Common myeloid progenitor, CD34-positive (primary cell): ENCODE results near the gene MRGPRD.

Experiments used
- CTCF ChIA-PET: fragments of 350-600 bp; sonication (Branson Sonifier 250); formaldehyde crosslinking; loops from one replicate; lab custom pipeline; 2021; ENCODE audit warnings: antibody characterized with exemption; lab: Charles Lee
- POLR2A ChIA-PET: fragments of 350-600 bp; sonication (Branson Sonifier 250); formaldehyde crosslinking; loops from one replicate; lab custom pipeline; 2021; ENCODE audit warnings: antibody characterized with exemption; lab: Charles Lee
- DNase-seq, 3 donors: peaks; one replicate each; pipeline versions ENCODE4 v3.0.0 to v3.0.0-alpha.2; 2013
- H3K27ac ChIP-seq, 2 experiments: 1 replicate in 1 of 2; 2 replicates in 1 of 2; pipeline ENCODE4 v1.7.0; 2013; ENCODE audit warnings: inconsistent platforms in 2 of 2, low read length in 2 of 2, mild to moderate bottlenecking in 2 of 2, low read depth in 1 of 2, moderate library complexity in 1 of 2; ENCODE audit not compliant: severe bottlenecking in 2 of 2, insufficient read depth in 1 of 2, poor library complexity in 1 of 2
- H3K27me3 ChIP-seq, 5 experiments: replicated peaks in 2 of 5; 1 replicate in 3 of 5; 2 replicates in 2 of 5; pipeline versions ENCODE4 v1.6.1 to v1.7.0; 2013; ENCODE audit warnings: low read length in 4 of 5, mild to moderate bottlenecking in 2 of 5, moderate library complexity in 2 of 5, inconsistent platforms in 1 of 5; ENCODE audit not compliant: insufficient read depth in 5 of 5, control insufficient read depth in 4 of 5
- H3K36me3 ChIP-seq, 4 experiments: 1 replicate in 2 of 4; 2 replicates in 2 of 4; pipeline versions ENCODE4 v1.6.1 to v1.7.0; 2013; ENCODE audit warnings: low read length in 3 of 4, control low read depth in 1 of 4, mild to moderate bottlenecking in 1 of 4; ENCODE audit not compliant: control insufficient read depth in 4 of 4, insufficient read depth in 4 of 4
- H3K4me1 ChIP-seq, 4 experiments: 1 replicate in 3 of 4; 2 replicates in 1 of 4; pipeline versions ENCODE4 v1.6.1 to v1.7.1; 2013; ENCODE audit warnings: low read length in 3 of 4, mild to moderate bottlenecking in 3 of 4, control low read depth in 1 of 4, inconsistent platforms in 1 of 4, moderate library complexity in 1 of 4; ENCODE audit not compliant: control insufficient read depth in 4 of 4, insufficient read depth in 4 of 4; ENCODE audit errors: control extremely low read depth in 1 of 4
- H3K4me3 ChIP-seq, 7 experiments: 1 replicate in 4 of 7; 2 replicates in 3 of 7; pipeline versions ENCODE4 v1.5.1 to v1.7.0; 2013; ENCODE audit warnings: mild to moderate bottlenecking in 7 of 7, low read length in 6 of 7, moderate library complexity in 6 of 7, inconsistent platforms in 2 of 7, low read depth in 2 of 7, control low read depth in 1 of 7; ENCODE audit not compliant: insufficient read depth in 4 of 7, control insufficient read depth in 1 of 7; ENCODE audit errors: extremely low read depth in 1 of 7
- H3K9me3 ChIP-seq, 5 experiments: 1 replicate in 4 of 5; 2 replicates in 1 of 5; pipeline versions ENCODE4 v1.6.1 to v1.7.1; 2013; ENCODE audit warnings: low read length in 4 of 5, mild to moderate bottlenecking in 2 of 5, inconsistent platforms in 1 of 5, low read depth in 1 of 5, moderate library complexity in 1 of 5; ENCODE audit not compliant: control insufficient read depth in 4 of 5, insufficient read depth in 2 of 5; ENCODE audit errors: control extremely low read depth in 1 of 5
- WGBS: methylation state at CpG from one replicate; pipeline ENCODE4 v1.1.5; 2013; ENCODE audit not compliant: insufficient coverage; 5-methylcytosine and 5-hydroxymethylcytosine counted together

Gene MRGPRD

DNA sequence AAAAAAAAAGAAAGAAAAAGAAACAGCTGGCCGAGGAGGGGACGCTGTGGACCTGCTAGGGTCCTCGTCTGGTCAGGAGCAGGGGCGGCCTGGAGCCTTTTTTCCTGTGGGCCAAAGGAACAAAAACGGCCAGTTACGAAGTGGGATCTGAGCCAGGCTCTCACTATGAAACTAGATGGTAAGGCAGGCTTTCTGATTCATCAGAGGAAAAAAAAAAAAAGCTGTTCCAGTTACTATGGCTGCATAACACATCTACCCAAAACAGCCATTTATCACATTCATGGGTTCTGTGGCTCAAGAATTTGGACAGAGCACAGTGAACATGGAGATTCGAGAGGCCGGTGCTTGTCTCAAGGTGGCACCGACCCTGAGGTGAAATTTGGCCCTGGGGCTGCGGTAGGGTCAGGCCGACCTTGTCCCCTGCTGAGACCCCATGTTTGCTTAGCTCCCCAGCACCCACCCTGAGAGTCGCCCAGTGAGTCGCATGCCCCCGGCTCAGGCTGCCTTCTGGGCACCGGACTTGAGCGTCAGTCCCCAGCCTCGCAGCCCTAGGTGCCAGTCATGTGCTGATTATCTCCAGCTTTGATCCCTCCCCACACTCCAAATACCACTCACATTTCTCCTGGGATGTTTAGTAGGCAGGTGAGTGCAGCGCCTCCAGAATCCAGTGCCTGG, 34.2 kb downstream of the MRGPRD start:
- peak in 2 of 3 donors; percentile 49 to 64 for DNase-seq
- Histone ChIP-seq H3K4me3 (no peak overlapping the region), H3K27ac (no peak overlapping the region), H3K27me3 (no peaks in the 10 kb centered on the region), H3K4me1 (peaks cover 0 to 21% (median 12%) of the 10 kb centered on the region in 4 experiments), H3K36me3 (peaks cover 0 to 4% (median 2%) of the 10 kb centered on the region in 4 experiments), H3K9me3 (no peaks in the 10 kb centered on the region)
- ChIA-PET POLR2A (interaction anchor here (0.6 kb wide), 1 partner anchor 118 kb away, joined by 4 read pairs; no protein-coding TSS in a partner anchor), CTCF (interaction anchor here (1.2 kb wide), 1 partner anchor 9 kb away, joined by 4 read pairs; no protein-coding TSS in a partner anchor)
- WGBS, result 88% methylated on average over 14 of the region's 18 CpGs

DNA sequence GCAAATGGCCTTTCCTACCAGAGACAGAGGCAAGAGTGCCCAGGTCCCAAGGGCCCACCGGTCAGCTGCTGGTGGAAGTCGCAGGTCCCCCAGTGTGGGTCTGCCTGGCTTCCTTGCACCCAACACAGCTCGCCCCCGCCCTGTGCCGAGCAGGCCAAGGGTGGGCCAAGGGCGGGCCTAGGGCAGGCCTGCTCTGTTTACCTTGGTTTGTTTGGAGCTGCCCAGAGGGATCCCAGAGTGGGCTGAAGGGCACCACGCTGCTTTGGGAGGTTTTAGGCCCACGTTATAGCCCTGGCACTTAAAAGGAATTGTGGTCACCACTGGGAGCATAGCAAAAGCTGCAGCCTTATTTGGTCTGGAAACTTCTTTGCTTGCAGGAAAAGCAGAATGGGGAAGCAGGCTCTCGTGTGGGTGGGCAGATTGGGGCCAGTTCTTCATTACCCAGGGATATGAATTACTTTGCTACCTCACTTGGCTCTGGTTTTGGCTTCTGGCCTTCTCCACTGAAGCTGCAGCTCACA, 38.0 kb downstream of the MRGPRD start:
- DNase-seq, result peak in 2 of 3 donors; percentile 25 to 36
- 64% methylated on average over 9 of the region's 9 CpGs for WGBS
- ChIA-PET CTCF (interaction anchor here (1.0 kb wide), 1 partner anchor 13 kb away, joined by 4 read pairs; no protein-coding TSS in a partner anchor), POLR2A (no interaction called here)
- Histone ChIP-seq H3K9me3 (no peaks in the 10 kb centered on the region), H3K4me3 (no peak overlapping the region), H3K27ac (no peak overlapping the region), H3K36me3 (peaks cover 2 to 37% (median 23%) of the 10 kb centered on the region in 4 experiments), H3K4me1 (peaks cover 0 to 21% (median 12%) of the 10 kb centered on the region in 4 experiments), H3K27me3 (no peaks in the 10 kb centered on the region)

DNA sequence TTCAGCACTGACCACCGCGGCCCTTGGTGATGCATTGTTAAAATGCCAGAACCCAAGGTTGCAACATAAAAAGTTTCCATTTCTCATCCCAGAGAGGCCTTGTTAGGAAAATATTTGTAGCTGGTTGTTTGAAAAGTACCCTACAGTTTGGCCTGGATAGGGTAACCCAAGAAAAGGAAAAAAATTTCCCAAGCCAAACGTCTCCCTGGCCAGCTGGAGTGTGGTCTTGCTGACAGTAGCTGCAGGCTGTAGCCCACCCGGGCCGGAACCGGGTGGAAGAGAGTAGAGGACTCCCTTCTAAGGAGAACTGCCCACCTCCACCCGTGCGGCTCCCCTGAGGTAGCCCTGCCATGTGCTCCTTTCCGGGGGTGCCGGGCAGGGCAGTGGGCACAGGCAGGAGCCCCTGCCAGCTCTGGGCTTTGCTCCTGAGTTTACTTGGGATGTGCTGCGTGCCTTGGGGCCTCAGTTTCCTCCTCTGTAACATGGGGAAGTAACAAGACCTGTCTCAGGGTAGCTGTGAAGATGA, 38.6 kb downstream of the MRGPRD start:
- Histone ChIP-seq H3K27me3 (no peaks in the 10 kb centered on the region), H3K9me3 (no peaks in the 10 kb centered on the region), H3K27ac (no peak overlapping the region), H3K4me1 (peaks cover 0 to 19% (median 12%) of the 10 kb centered on the region in 4 experiments), H3K4me3 (no peak overlapping the region), H3K36me3 (peaks cover 2 to 43% (median 29%) of the 10 kb centered on the region in 4 experiments)
- CTCF ChIA-PET, result no interaction called here
- DNase-seq, result no peak
- POLR2A ChIA-PET, result no interaction called here
- 82% methylated on average over 6 of the region's 11 CpGs for WGBS

DNA sequence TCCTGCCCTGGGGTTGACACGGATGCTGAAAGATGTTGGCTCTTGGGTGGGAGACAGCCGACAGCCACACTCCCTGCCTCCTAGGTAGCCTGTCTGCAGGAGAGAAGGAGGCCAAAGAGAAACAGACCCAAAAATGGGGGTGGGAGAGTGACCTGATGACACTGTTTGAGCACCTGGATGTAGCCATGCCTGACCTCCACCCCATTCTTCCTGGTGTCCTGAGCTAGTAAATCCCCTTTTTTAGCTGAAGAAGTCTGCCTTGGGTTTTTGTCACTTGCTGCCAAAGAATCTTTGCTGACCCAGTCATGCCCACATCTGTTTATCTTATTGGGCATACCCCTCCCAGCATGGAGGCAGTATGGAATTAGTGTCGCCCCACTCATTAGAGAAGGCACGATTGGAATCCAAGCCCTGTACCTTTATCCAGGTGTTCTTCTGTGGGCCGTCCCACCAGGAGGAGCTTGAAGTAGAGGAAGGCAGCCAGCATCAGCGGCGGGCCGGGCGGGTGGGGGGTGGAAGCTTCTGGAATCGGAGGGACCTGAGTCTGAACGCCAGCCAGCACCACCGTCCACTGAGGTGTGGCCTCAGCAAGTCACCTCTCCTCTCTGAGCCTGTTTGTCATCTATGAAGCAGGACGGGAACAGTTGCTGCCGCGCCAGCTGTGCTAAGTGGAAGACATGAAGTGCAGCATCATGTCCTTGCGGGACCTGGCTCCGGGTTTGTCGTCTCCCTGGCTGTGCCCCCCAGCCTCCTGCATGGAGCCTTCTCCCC, 39.3 kb downstream of the MRGPRD start:
- POLR2A ChIA-PET, result no interaction called here
- WGBS, result 95% methylated on average over 15 of the region's 18 CpGs
- CTCF ChIA-PET, result no interaction called here
- Histone ChIP-seq H3K9me3 (no peaks in the 10 kb centered on the region), H3K4me3 (no peak overlapping the region), H3K4me1 (peaks cover 0 to 15% (median 11%) of the 10 kb centered on the region in 4 experiments), H3K27me3 (no peaks in the 10 kb centered on the region), H3K27ac (no peak overlapping the region), H3K36me3 (peaks cover 2 to 50% (median 34%) of the 10 kb centered on the region in 4 experiments)
- no peak for DNase-seq

DNA sequence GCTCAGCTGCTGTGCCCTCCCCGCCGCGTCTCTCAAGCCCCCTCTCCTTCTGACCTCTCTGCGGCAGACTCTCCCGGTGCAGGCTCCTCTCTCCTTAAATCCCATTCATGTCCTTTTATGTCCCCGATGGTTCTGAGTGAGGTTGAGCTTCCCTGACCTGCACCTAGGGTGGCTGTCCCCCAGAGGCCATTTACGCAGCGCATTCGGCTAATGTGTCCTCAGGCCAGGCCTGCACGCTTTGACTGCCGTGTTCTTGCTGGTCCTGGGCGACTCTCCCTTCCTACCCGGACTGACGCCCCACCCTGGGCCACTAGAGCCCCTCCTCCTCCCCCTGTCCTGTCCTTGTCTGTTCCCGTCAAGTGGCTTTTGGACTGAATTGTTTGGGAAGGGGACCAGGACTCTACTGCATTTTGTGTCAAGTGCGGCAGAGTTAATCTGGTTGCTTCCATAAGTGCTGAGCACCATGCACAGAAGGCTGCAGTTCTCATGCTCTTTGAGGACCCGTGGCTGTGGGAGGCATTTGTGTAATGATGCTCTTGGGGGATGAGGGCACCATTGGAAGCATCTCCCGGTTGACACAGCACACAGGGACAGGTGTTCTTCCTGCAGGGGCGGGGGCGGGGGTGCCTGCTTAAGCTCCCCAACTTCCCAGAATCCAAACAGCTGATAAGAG, 40.0 kb downstream of the MRGPRD start:
- POLR2A ChIA-PET, result no interaction called here
- Histone ChIP-seq H3K27ac (no peak overlapping the region), H3K36me3 (peaks cover 4 to 57% (median 41%) of the 10 kb centered on the region in 4 experiments), H3K4me1 (peaks cover 0 to 13% (median 9%) of the 10 kb centered on the region in 4 experiments), H3K27me3 (no peaks in the 10 kb centered on the region), H3K4me3 (no peak overlapping the region), H3K9me3 (no peaks in the 10 kb centered on the region)
- CTCF ChIA-PET, result no interaction called here
- 95% methylated on average over 17 of the region's 20 CpGs for WGBS
- no peak for DNase-seq

DNA sequence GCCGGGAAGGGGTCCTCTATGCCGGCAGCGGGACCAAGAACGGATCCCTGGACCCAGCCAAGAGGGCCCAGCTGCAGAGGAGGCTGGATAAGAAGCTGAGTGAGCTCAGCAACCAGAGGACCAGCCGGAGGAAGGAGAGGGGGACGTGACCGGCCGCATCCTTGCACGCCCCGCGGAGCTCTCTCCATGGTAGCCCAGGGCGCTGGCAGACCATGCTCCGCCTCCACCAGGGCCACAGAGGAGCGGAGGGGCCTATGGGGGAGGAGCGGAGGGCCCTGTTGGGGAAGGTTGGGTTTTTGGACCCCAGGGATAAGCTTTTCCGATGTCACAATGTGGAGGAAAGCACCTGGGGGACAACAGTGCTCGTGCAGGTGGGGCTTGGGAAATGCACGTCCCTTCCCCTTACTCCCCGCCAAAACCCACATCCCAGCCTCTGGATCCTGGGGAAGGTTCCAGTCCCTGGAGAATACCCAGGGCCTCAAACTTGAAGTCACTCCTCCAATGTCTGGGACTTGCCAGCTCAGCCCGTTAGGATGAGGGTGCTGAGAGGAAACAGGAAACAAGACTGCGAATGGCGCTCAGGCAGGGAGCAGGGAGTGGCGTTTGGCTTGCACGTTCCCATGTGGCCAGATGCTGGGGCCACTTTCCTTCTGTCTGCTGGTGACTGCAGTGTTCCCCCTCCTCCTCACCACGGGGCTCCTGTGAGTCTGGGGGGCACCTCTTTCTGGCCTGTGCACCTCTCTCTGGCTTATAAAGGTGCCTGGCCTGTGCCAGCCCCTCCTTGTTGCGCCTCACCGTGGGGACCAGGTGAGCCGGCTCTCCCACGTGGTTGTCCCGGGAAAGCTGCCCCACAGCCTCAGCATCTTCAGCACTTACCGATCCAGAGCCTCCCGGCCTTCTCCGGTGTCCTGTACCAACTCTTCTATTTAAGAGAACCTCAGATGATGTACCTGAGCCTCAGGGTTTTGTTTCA, 40.9 kb downstream of the MRGPRD start:
- H3K36me3 ChIP-seq, result peaks cover 6 to 66% (median 49%) of the 10 kb centered on the region in 4 experiments
- CTCF ChIA-PET, result interaction anchor here (0.9 to 1.0 kb wide), 2 partner anchors 12 to 14 kb away, joined by 3 to 4 read pairs; no protein-coding TSS in a partner anchor

More for the DNA sequence above, 40.9 kb downstream of the MRGPRD start:
- 82% methylated on average over 29 of the region's 33 CpGs for WGBS
- POLR2A ChIA-PET, result no interaction called here
- no peaks in the 10 kb centered on the region for H3K9me3 ChIP-seq
- peaks cover 0 to 10% (median 8%) of the 10 kb centered on the region in 4 experiments for H3K4me1 ChIP-seq
- H3K27ac ChIP-seq, result no peak overlapping the region
- no peak overlapping the region for H3K4me3 ChIP-seq
- no peaks in the 10 kb centered on the region for H3K27me3 ChIP-seq
- no peak for DNase-seq
